Measurements from ENCODE around the gene ZBTB40.

The ZBTB40 gene

GRCh38 chr1:22563671-22564602 is 112.3 kb downstream of the ZBTB40 start:
- Histone ChIP-seq H3K9me3 (ENCODE audit: control insufficient read depth in 1 of 2, low read length in 2 of 2) (no peaks in the 10 kb centered on the region), H3K27ac (ENCODE audit: low read length) (no peak overlapping the region), H3K27me3 (ENCODE audit: low read depth, low read length) (peaks cover 39% of the 10 kb centered on the region), H3K36me3 (ENCODE audit: control insufficient read depth in 1 of 2, insufficient read depth in 2 of 2, low read length in 2 of 2) (no peaks in the 10 kb centered on the region), H3K4me3 (ENCODE audit: low read depth in 1 of 2, low read length in 2 of 2) (no peak overlapping the region), H3K4me1 (ENCODE audit: control insufficient read depth in 1 of 2, insufficient read depth in 2 of 2, low read length in 2 of 2) (peaks cover 0 to 7% of the 10 kb centered on the region in 2 donors)

DNA sequence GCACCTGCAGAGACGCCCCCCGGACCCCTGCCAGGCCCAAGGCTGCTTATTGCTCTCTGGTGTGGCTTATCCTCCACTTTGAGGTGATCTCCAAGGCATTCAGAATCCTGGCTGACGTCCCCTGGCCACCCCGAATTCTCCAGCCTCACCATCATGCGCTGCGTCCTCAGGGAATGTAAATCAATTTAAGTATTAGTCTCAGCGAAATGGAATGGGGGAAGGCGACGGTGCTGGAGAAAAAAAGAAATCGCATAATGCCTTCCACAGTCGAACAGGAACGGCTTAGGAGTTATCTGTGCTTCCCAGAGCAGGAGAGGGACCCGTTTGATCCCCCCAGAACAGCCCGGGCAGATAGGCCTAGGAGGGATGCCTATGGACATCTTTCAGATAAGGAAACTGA is 114.5 kb downstream of the ZBTB40 start:
- peaks cover 34% of the 10 kb centered on the region for H3K27me3 ChIP-seq (ENCODE audit: low read depth, low read length)
- no peaks in the 10 kb centered on the region for H3K9me3 ChIP-seq (ENCODE audit: control insufficient read depth in 1 of 2, low read length in 2 of 2)
- peaks cover 0 to 7% of the 10 kb centered on the region in 2 donors for H3K4me1 ChIP-seq (ENCODE audit: control insufficient read depth in 1 of 2, insufficient read depth in 2 of 2, low read length in 2 of 2)
- no peak overlapping the region for H3K4me3 ChIP-seq (ENCODE audit: low read depth in 1 of 2, low read length in 2 of 2)
- H3K27ac ChIP-seq (ENCODE audit: low read length), result no peak overlapping the region
- no peaks in the 10 kb centered on the region for H3K36me3 ChIP-seq (ENCODE audit: control insufficient read depth in 1 of 2, insufficient read depth in 2 of 2, low read length in 2 of 2)

GRCh38 chr1:22567197-22567596 is 115.5 kb downstream of the ZBTB40 start:
- Histone ChIP-seq H3K36me3 (ENCODE audit: control insufficient read depth in 1 of 2, insufficient read depth in 2 of 2, low read length in 2 of 2) (no peaks in the 10 kb centered on the region), H3K4me1 (ENCODE audit: control insufficient read depth in 1 of 2, insufficient read depth in 2 of 2, low read length in 2 of 2) (peaks cover 0 to 7% of the 10 kb centered on the region in 2 donors), H3K27me3 (ENCODE audit: low read depth, low read length) (peaks cover 24% of the 10 kb centered on the region), H3K27ac (ENCODE audit: low read length) (no peak overlapping the region), H3K9me3 (ENCODE audit: control insufficient read depth in 1 of 2, low read length in 2 of 2) (no peaks in the 10 kb centered on the region), H3K4me3 (ENCODE audit: low read depth in 1 of 2, low read length in 2 of 2) (no peak overlapping the region)

GRCh38 chr1:22567994-22568393 is 116.3 kb downstream of the ZBTB40 start:
- peaks cover 16% of the 10 kb centered on the region for H3K27me3 ChIP-seq (ENCODE audit: low read depth, low read length)
- no peaks in the 10 kb centered on the region for H3K9me3 ChIP-seq (ENCODE audit: control insufficient read depth in 1 of 2, low read length in 2 of 2)
- H3K4me3 ChIP-seq (ENCODE audit: low read depth in 1 of 2, low read length in 2 of 2), result no peak overlapping the region
- H3K4me1 ChIP-seq (ENCODE audit: control insufficient read depth in 1 of 2, insufficient read depth in 2 of 2, low read length in 2 of 2), result peaks cover 0 to 4% of the 10 kb centered on the region in 2 donors
- H3K27ac ChIP-seq (ENCODE audit: low read length), result no peak overlapping the region
- no peaks in the 10 kb centered on the region for H3K36me3 ChIP-seq (ENCODE audit: control insufficient read depth in 1 of 2, insufficient read depth in 2 of 2, low read length in 2 of 2)

GRCh38 chr1:22569269-22569668 is 117.6 kb downstream of the ZBTB40 start:
- peaks cover 9% of the 10 kb centered on the region for H3K27me3 ChIP-seq (ENCODE audit: low read depth, low read length)

DNA sequence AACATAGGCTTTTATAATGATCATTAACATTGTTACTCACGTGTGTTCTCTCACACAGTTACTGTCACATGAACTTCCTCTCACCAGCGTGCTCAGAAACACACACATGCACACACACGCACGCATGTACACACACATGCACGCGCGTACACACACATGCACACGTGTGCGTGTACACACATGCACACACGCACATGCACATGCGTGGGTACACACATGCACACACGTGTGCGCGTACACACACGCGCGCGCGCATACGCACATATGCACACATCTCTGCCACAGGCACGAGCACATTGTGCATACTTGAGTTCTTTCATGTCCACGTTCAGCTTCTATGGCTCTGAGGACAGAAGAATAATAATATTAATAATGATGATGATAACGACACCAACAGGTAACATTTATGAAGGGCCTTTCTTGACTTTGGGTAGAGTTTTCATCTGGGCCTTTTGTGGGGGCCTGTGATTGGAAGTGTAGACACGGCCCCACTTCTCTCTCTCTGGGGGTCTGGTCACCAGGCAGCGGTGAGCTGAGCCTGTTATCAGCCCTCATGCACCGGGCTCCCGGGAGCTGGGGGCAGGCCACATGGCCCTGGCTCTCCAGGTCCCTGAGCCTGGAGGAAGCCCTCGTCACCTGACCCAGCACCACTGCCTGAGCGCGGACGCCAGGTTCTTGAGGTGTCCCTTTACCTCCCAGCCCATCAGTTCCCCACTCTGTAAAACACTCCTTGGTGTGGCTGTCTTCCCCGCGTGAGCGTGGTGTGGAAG is 118.7 kb downstream of the ZBTB40 start:
- Histone ChIP-seq H3K27ac (ENCODE audit: low read length) (no peak overlapping the region), H3K9me3 (ENCODE audit: control insufficient read depth in 1 of 2, low read length in 2 of 2) (no peaks in the 10 kb centered on the region), H3K27me3 (ENCODE audit: low read depth, low read length) (no peaks in the 10 kb centered on the region)

More at GRCh38 chr1:22569269-22569668, 117.6 kb downstream of the ZBTB40 start:
- H3K36me3 ChIP-seq (ENCODE audit: control insufficient read depth in 1 of 2, insufficient read depth in 2 of 2, low read length in 2 of 2), result no peaks in the 10 kb centered on the region
- no peak overlapping the region for H3K4me3 ChIP-seq (ENCODE audit: low read depth in 1 of 2, low read length in 2 of 2)
- H3K27ac ChIP-seq (ENCODE audit: low read length), result no peak overlapping the region
- H3K9me3 ChIP-seq (ENCODE audit: control insufficient read depth in 1 of 2, low read length in 2 of 2), result no peaks in the 10 kb centered on the region
- H3K4me1 ChIP-seq (ENCODE audit: control insufficient read depth in 1 of 2, insufficient read depth in 2 of 2, low read length in 2 of 2), result no peaks in the 10 kb centered on the region

DNA sequence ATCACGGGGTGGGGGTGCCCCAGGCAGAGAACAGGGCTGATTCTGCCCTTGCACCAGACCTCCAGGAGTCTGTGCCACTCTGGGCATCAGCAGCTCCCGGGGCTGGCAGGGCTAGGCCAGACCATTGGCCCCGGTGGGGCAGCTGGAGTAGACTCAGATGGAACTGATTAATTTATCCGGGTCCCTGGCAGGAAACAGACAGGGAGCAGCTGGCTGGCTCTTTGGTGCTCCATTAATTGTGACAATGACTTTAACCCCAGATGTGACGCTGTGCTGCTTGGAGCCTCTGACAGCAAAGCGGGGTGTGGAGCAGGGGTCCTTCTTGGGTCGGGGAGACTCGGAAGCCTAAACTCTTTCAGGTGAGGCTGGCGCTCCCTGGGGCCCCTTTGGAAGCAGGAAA is 121.2 kb downstream of the ZBTB40 start:
- H3K4me3 ChIP-seq (ENCODE audit: low read depth in 1 of 2, low read length in 2 of 2), result no peak overlapping the region
- H3K27ac ChIP-seq (ENCODE audit: low read length), result no peak overlapping the region
- H3K4me1 ChIP-seq (ENCODE audit: control insufficient read depth in 1 of 2, insufficient read depth in 2 of 2, low read length in 2 of 2), result no peaks in the 10 kb centered on the region
- H3K36me3 ChIP-seq (ENCODE audit: control insufficient read depth in 1 of 2, insufficient read depth in 2 of 2, low read length in 2 of 2), result no peaks in the 10 kb centered on the region
- no peaks in the 10 kb centered on the region for H3K27me3 ChIP-seq (ENCODE audit: low read depth, low read length)
- no peaks in the 10 kb centered on the region for H3K9me3 ChIP-seq (ENCODE audit: control insufficient read depth in 1 of 2, low read length in 2 of 2)

More for the DNA sequence above, 118.7 kb downstream of the ZBTB40 start:
- no peaks in the 10 kb centered on the region for H3K4me1 ChIP-seq (ENCODE audit: control insufficient read depth in 1 of 2, insufficient read depth in 2 of 2, low read length in 2 of 2)
- H3K36me3 ChIP-seq (ENCODE audit: control insufficient read depth in 1 of 2, insufficient read depth in 2 of 2, low read length in 2 of 2), result no peaks in the 10 kb centered on the region
- H3K4me3 ChIP-seq (ENCODE audit: low read depth in 1 of 2, low read length in 2 of 2), result no peak overlapping the region

DNA sequence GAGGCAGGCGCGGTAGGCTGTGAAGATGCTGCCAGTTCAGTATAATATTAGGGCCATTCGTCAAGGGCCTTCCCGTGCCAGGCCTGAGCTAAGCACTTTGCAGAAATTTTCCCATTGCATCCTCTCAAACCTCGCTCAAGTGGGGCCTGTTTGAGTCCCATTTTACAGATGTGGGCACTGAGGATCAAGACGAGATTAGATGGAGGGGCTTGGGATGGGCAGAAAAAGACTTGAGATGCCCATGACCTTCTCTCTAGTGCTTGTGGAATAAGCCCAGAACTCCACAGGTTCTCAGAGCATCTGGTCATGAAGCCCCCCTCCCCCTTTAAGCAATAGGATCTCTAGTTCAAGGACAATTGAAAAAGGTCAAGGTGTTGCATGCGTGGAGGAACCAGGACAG is 121.6 kb downstream of the ZBTB40 start:
- Histone ChIP-seq H3K4me3 (ENCODE audit: low read depth in 1 of 2, low read length in 2 of 2) (no peak overlapping the region), H3K27ac (ENCODE audit: low read length) (no peak overlapping the region), H3K4me1 (ENCODE audit: control insufficient read depth in 1 of 2, insufficient read depth in 2 of 2, low read length in 2 of 2) (no peaks in the 10 kb centered on the region), H3K36me3 (ENCODE audit: control insufficient read depth in 1 of 2, insufficient read depth in 2 of 2, low read length in 2 of 2) (no peaks in the 10 kb centered on the region), H3K9me3 (ENCODE audit: control insufficient read depth in 1 of 2, low read length in 2 of 2) (no peaks in the 10 kb centered on the region), H3K27me3 (ENCODE audit: low read depth, low read length) (no peaks in the 10 kb centered on the region)

DNA sequence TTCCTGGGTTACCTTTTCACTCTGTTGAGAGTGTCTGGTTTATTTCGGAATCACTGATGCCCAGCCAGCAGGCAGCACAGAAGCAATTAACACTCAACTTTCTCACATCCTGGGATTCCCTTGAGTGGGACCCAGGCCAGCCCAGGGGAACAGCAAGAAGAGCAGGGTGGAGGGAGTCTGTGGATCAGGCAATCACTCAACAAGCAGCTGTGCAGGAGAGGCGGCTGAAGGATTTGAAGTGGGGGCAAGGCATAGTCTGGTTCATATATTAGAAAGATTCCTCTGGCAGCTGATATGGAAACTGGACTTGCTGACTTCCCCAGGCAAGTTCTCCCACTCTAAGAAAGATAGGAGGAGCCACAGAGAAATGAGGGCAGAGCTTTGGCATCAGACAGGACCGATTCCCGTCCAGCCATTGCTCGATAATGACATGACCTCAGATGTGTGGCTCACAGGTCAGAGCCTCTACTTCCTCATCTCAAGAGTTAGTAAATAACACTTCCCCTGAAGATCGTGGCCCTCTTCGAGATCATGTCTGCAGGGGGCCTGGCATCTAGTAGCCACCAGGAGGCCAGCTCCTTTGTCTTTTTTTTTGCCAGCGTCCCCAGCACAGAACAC is 124.0 kb downstream of the ZBTB40 start:
- Histone ChIP-seq H3K4me1 (ENCODE audit: control insufficient read depth in 1 of 2, insufficient read depth in 2 of 2, low read length in 2 of 2) (no peaks in the 10 kb centered on the region), H3K27me3 (ENCODE audit: low read depth, low read length) (no peaks in the 10 kb centered on the region), H3K4me3 (ENCODE audit: low read depth in 1 of 2, low read length in 2 of 2) (no peak overlapping the region), H3K36me3 (ENCODE audit: control insufficient read depth in 1 of 2, insufficient read depth in 2 of 2, low read length in 2 of 2) (no peaks in the 10 kb centered on the region), H3K27ac (ENCODE audit: low read length) (no peak overlapping the region), H3K9me3 (ENCODE audit: control insufficient read depth in 1 of 2, low read length in 2 of 2) (no peaks in the 10 kb centered on the region)

GRCh38 chr1:22576150-22576544 is 124.5 kb downstream of the ZBTB40 start:
- H3K36me3 ChIP-seq (ENCODE audit: control insufficient read depth in 1 of 2, insufficient read depth in 2 of 2, low read length in 2 of 2), result no peaks in the 10 kb centered on the region
- H3K27me3 ChIP-seq (ENCODE audit: low read depth, low read length), result no peaks in the 10 kb centered on the region
- H3K4me3 ChIP-seq (ENCODE audit: low read depth in 1 of 2, low read length in 2 of 2), result no peak overlapping the region
- no peaks in the 10 kb centered on the region for H3K4me1 ChIP-seq (ENCODE audit: control insufficient read depth in 1 of 2, insufficient read depth in 2 of 2, low read length in 2 of 2)
- H3K9me3 ChIP-seq (ENCODE audit: control insufficient read depth in 1 of 2, low read length in 2 of 2), result no peaks in the 10 kb centered on the region
- no peak overlapping the region for H3K27ac ChIP-seq (ENCODE audit: low read length)

DNA sequence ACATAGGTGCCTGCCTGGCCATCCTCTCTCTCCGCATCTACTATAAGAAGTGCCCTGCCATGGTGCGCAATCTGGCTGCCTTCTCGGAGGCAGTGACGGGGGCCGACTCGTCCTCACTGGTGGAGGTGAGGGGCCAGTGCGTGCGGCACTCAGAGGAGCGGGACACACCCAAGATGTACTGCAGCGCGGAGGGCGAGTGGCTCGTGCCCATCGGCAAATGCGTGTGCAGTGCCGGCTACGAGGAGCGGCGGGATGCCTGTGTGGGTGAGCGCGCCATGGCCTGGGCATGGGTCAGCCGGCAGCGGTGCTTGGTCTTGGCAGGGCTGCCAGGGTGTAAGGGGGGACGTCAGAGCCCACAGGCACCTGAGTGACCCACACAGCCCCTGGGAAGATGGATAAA is 125.0 kb downstream of the ZBTB40 start:
- Histone ChIP-seq H3K4me1 (ENCODE audit: control insufficient read depth in 1 of 2, insufficient read depth in 2 of 2, low read length in 2 of 2) (no peaks in the 10 kb centered on the region), H3K27ac (ENCODE audit: low read length) (no peak overlapping the region), H3K27me3 (ENCODE audit: low read depth, low read length) (no peaks in the 10 kb centered on the region), H3K4me3 (ENCODE audit: low read depth in 1 of 2, low read length in 2 of 2) (no peak overlapping the region), H3K36me3 (ENCODE audit: control insufficient read depth in 1 of 2, insufficient read depth in 2 of 2, low read length in 2 of 2) (no peaks in the 10 kb centered on the region), H3K9me3 (ENCODE audit: control insufficient read depth in 1 of 2, low read length in 2 of 2) (no peaks in the 10 kb centered on the region)
